ENCODE measurements around the gene MLLT10. TPM values are rescaled to one million over a fixed set of nuclear protein-coding genes. Genes with fewer than 3 reads are reported as not detected.

Gene MLLT10
- total and polyA plus RNA-seq, 9 of the 15 experiments (the other 6 are each of a cell fraction or from before 2014, with no cell fraction given): 18.8 to 81.4 (median 64.2) TPM

- peaks cover 77% of the 10 kb centered on the region for H3K79me2 ChIP-seq (ENCODE audit: control insufficient read depth, insufficient read depth, low read length)
- no peaks in the 10 kb centered on the region for H3K9me1 ChIP-seq (ENCODE audit: control insufficient read depth, insufficient read depth, low read length)
- ChIA-PET CTCF (ENCODE audit: low intra/inter-chr PET ratio) (no interaction called here), POLR2A (interaction anchor here (0.7 kb wide), 1 partner anchor 9 kb away, joined by 3 read pairs; no protein-coding TSS in a partner anchor)
- DNase-seq (ENCODE audit: extremely low read depth in 1 of 4, low spot score in 3 of 4) (no peak), ATAC-seq (no peak), FAIRE-seq (peak; percentile 23)
- no TSS peak for BruUV-seq (replicated peaks)
- TF ChIP-seq KAT2B (IDR thresholded peaks at IDR 0.05; ENCODE audit: low read depth, low read length) (no peak), ZBTB40 (IDR thresholded peaks at IDR 0.05) (no peak), ZBTB40 (CRISPR knock-in tag; IDR thresholded peaks at IDR 0.05) (no peak), SREBF2 (CRISPR knock-in tag; IDR thresholded peaks at IDR 0.05) (no peak), TFE3 (CRISPR knock-in tag; IDR thresholded peaks at IDR 0.05) (peak; percentile 12; the same call in 1 of the 2 replicates), HNRNPK (IDR thresholded peaks at IDR 0.05; ENCODE audit: low read depth, low read length, poor library complexity, severe bottlenecking) (no peak), FOS (IDR thresholded peaks at IDR 0.05; ENCODE audit: extremely low read depth, insufficient read length) (no peak)
- no peak overlapping the region for H3K4me3 ChIP-seq
- no peaks in the 10 kb centered on the region; the same call in 1 of the 2 replicates for H3K9me3 ChIP-seq (replicated peaks; ENCODE audit: control insufficient read depth, insufficient read depth, low read depth, low read length)
- intact Hi-C loops (cut with micrococcal nuclease) (loop anchor here (10.0 kb wide), 1 partner anchor 109 kb away; no protein-coding TSS in a partner anchor), in situ Hi-C loops (cut with MboI) (no loop called here)
- H3K27me3 ChIP-seq (ENCODE audit: control insufficient read depth in 2 of 2, insufficient read depth in 2 of 2, low read length in 2 of 2): no peaks in the 10 kb centered on the region
- no peak overlapping the region for H3K4me2 ChIP-seq (ENCODE audit: insufficient read depth, low read length)
- 0 out of 5 replicates have a peak, but pooled peaks cover 0 to 3% of the 10 kb centered on the region in 2 experiments for H3K4me1 ChIP-seq (replicated peaks in 1 of 2; ENCODE audit: control insufficient read depth in 2 of 2, insufficient read depth in 2 of 2, low read length in 2 of 2)
- no peak overlapping the region for H3K27ac ChIP-seq (ENCODE audit: extremely low read depth, low read depth, low read length)
- no peak overlapping the region for H2AFZ ChIP-seq (ENCODE audit: low read depth, low read length)
- no peaks in the 10 kb centered on the region for H4K20me1 ChIP-seq (replicated peaks; ENCODE audit: control insufficient read depth, insufficient read depth, low read length)
- H3K36me3 ChIP-seq (ENCODE audit: control insufficient read depth, insufficient read depth, low read length): peaks cover 31% of the 10 kb centered on the region
- H3K9ac ChIP-seq (ENCODE audit: insufficient read depth in 1 of 2, low read depth in 2 of 2, low read length in 2 of 2): no peak overlapping the region
Observed at GRCh38 chr10:21603721-21604120, 69.7 kb downstream of the MLLT10 start.
